NB4 (cell line): Measurements from ENCODE around the gene PVALEF.
"Not testable (repeated sequence)": the region's sequence is repeated elsewhere in the genome, so short reads cannot be mapped to it uniquely, and the experiment has no call there.

Experiments used
- POLR2A ChIP-seq: IDR thresholded peaks from 2 replicates; pipeline ENCODE4 v1.6.1; 2011; ENCODE audit warnings: mild to moderate bottlenecking; ENCODE audit not compliant: insufficient read length; ENCODE audit errors: extremely low read depth
- TF ChIP-seq, protein P1 (sequence below): IDR thresholded peaks from one replicate; pipeline ENCODE4 v1.5.1; 2012; ENCODE audit warnings: low read depth, low read length

DNA sequence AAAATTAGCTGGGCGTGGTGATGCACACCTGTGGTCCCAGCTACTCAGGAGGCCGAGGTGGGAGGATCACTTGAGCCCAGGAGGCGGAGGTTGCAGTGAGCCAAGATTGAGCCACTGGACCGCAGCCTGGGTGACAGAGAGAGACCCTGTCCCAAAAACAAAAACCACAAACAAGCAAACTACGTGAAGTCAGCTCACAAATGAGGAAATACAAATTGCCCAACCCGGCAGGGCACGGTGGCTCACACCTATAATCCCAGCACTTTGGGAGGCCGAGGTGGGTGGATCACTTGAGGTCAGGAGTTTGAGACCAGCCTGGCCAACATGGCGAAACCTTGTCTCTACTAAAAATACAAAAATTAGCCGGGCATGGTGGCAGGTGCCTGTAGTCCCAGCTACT, 19.1 kb upstream of the PVALEF start:
- TF ChIP-seq POLR2A = not testable (repeated sequence)
- TF ChIP-seq, protein P1, sequence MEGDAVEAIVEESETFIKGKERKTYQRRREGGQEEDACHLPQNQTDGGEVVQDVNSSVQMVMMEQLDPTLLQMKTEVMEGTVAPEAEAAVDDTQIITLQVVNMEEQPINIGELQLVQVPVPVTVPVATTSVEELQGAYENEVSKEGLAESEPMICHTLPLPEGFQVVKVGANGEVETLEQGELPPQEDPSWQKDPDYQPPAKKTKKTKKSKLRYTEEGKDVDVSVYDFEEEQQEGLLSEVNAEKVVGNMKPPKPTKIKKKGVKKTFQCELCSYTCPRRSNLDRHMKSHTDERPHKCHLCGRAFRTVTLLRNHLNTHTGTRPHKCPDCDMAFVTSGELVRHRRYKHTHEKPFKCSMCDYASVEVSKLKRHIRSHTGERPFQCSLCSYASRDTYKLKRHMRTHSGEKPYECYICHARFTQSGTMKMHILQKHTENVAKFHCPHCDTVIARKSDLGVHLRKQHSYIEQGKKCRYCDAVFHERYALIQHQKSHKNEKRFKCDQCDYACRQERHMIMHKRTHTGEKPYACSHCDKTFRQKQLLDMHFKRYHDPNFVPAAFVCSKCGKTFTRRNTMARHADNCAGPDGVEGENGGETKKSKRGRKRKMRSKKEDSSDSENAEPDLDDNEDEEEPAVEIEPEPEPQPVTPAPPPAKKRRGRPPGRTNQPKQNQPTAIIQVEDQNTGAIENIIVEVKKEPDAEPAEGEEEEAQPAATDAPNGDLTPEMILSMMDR = not testable (repeated sequence)
